ENCODE results near the gene ZNF850.
"Not testable (repeated sequence)": the region's sequence is repeated elsewhere in the genome, so short reads cannot be mapped to it uniquely, and the experiment has no call there.

ZNF850 gene

DNA sequence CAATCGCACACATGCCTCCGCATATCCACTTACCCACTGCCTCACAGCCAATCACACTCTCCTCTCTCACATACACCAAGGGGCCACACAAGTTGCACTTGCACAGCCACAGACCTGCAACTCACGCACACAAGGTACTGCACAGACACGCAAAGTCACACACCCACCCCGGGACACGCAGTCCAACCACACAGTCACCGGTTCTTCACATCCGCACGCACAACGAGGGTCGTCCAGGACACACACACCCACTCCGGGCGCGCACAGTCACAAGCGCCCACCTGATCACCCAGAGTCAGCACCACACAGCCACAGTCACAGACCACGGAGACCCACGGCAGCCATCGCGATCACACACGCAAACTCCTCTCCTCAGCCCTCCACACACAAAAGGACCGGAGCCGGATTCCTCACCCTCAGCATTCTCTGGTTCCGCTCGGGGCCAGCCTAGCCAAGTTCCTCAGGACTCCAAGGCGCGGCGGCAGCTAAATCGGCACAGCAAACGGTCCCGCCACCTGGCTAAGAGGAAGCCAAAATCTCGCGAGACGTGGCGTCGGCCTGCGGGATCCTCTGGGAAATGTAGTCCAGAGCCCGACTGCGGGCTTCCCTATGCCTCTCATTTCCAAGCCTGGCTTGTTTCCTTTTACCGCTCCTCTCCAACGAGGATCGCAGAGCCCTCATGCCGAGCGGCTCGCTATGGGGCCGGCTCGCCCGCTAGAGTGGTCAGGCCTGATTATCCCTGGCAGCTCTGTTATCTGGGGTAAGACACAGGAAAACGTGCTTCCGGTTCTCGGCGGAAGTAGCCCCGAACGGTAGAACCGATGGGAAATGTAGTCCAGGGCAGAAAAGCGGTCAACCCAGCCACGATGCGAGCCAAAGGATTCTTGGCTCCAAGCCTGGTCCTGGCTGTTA, at the start of gene ZNF850:
Gene ZNF850 (minus strand): TSS at position 497 of the 912 bp plus-strand sequence. CDS start 10,201 bp downstream, outside the sequence.
- in situ Hi-C loops (cut with MboI; ENCODE audit: low sequenced_read_pairs), result no loop called here

- in situ Hi-C loops (cut with MboI; ENCODE audit: low sequenced_read_pairs), result no loop called here
These were observed 49.2 kb upstream of the ZNF850 start for GRCh38 chr19:36821758-36822157.

- in situ Hi-C loops (cut with MboI; ENCODE audit: low sequenced_read_pairs), result no loop called here
These were observed 46.6 kb upstream of the ZNF850 start for GRCh38 chr19:36819130-36819630.

GRCh38 chr19:36807029-36807428, 34.4 kb upstream of the ZNF850 start:
- in situ Hi-C loops (cut with MboI; ENCODE audit: low sequenced_read_pairs), result no loop called here

GRCh38 chr19:36805364-36805763, 32.8 kb upstream of the ZNF850 start:
- in situ Hi-C loops (cut with MboI; ENCODE audit: low sequenced_read_pairs), result no loop called here

- in situ Hi-C loops (cut with MboI; ENCODE audit: low sequenced_read_pairs), result no loop called here
These were observed 25.1 kb upstream of the ZNF850 start for GRCh38 chr19:36797786-36798108.

- in situ Hi-C loops (cut with MboI; ENCODE audit: low sequenced_read_pairs), result no loop called here
These were observed 24.0 kb upstream of the ZNF850 start for GRCh38 chr19:36796714-36796992.

DNA sequence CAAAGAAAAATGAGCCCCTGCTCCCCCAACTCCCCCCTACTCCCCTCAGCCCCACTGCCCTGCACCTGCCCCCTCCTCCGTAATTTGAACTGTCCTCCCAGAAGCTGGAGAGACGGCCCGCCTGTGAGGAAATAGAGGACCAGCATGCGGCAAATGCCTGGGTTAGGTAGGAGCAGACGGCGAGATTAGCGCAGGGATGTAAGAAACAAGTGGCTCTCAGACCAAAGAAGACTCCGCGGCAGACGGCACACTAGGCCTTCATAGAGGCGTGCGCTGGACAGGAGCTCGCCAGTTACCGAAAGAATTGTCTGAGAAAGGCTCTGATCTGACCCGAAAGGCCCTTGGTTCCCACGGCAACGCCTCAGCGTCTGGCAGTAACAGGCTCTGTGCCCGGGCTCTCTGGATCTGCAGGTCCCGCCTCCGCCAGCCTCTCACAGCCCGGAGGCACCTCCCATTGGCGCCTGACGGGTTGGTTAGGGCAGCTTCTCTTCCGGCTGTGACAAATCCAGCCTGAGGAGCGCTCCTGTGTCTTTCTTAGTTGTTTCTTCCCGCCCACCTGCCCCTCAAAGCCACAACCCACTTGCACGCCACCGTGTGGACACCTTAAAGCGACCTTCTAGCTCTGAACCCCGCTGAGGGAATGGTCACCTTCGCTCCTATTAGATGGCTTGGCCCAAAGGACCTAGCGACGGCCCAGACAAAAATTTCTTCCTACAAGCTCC, 19.0 kb upstream of the ZNF850 start:
- in situ Hi-C loops (cut with MboI; ENCODE audit: low sequenced_read_pairs), result not testable (repeated sequence)

GRCh38 chr19:36775768-36776167, 3.2 kb upstream of the ZNF850 start:
- in situ Hi-C loops (cut with MboI; ENCODE audit: low sequenced_read_pairs), result no loop called here

DNA sequence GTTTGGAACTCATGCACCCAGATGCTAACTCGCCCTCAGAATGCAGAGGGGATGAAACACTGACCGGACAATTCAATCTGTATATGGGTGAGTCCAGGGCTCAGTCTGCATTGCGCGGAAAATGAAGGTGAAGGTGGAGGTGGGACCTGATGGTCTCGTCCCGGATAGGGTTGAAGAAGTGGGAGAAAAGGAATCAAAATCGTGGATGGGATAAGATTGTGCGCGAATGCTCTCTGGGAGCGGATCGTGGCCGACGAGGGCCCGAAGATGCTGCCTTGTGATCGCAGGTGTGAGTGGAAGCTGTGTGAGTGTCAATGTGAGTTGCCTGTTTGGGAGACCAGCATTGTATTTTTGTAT, 594 bp upstream of the ZNF850 start:
- in situ Hi-C loops (cut with MboI; ENCODE audit: low sequenced_read_pairs), result no loop called here

- in situ Hi-C loops (cut with MboI; ENCODE audit: low sequenced_read_pairs), result no loop called here
These were observed 1.1 kb downstream of the ZNF850 start for GRCh38 chr19:36771261-36772231.

DNA sequence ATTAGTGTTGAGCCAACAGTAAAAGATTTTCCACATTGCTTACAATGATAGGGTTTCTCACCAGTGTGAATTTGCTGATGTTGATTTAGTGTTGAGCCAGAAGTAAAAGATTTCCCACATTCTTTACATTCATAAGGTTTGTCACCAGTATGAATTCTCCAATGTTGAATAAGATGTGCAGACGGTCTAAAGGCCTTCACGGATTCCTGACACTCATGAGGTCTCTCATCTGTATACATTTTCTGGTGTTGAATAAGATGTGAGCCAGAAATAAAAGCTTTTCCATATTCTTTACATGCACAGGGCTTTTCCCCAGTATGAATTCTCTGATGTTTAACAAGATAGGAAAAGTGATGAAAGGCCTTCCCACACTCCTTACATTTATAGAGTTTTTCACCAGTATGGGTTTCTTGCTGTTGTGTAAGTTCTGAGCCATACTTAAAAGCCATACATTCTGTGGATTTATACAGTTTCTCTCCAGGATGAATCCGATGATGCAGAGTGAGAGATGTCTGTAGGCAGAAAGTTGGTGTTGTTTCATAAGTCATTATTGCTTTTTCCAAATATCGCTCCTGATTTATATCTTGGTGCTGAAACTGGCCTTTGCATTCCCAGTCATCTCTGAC, 22.4 kb downstream of the ZNF850 start:
- in situ Hi-C loops (cut with MboI; ENCODE audit: low sequenced_read_pairs), result no loop called here

DNA sequence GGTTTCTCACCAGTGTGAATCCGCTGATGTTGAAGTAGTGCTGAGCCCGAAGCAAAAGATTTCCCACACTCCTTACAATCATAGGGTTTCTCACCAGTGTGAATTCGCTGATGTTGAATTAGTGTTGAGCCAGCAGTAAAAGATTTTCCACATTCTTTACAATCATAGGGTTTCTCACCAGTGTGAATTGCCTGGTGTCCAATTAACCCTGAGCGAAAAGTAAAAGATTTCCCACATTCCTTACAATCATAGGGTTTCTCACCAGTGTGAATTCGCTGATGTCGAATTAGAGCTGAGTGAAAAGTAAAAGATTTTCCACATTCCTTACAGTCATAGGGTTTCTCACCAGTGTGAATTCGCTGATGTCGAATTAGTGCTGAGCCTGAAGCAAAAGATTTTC, 23.0 kb downstream of the ZNF850 start:
- in situ Hi-C loops (cut with MboI; ENCODE audit: low sequenced_read_pairs), result not testable (repeated sequence)

DNA sequence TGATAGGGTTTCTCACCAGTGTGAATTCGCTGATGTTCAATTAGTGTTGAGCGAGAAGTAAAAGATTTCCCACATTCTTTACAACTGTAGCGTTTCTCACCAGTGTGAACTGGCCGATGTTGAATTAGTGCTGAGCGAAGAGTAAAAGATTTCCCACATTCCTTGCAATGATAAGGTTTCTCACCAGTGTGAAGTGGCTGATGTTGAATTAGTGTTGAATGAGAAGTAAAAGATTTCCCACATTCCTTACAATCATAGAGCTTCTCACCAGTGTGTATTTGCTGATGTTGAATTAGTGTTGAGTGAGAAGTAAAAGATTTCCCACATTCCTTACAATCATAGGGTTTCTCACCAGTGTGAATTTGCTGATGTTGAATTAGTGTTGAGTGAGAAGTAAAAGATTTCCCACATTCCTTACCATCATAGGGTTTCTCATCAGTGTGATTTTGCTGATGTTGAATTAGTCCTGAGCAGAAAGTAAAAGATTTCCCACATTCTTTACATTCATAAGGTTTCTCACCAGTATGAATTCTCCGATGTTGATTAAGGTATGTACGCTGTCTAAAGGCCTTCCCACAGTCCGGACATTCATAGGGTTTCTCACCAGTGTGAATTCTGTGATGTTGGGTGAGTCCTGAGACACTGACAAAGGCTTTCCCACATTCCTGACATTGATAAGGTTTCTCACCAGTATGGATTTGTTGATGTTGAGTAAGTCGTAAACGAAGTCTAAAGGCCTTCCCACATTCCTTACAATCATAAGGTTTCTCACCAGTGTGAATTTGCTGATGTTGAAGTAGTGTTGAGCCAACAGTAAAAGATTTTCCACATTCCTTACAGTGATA, 24.0 kb downstream of the ZNF850 start:
- in situ Hi-C loops (cut with MboI; ENCODE audit: low sequenced_read_pairs), result no loop called here

- in situ Hi-C loops (cut with MboI; ENCODE audit: low sequenced_read_pairs), result no loop called here
These were observed 24.9 kb downstream of the ZNF850 start for GRCh38 chr19:36747750-36748149.

GRCh38 chr19:36745870-36746269, 26.7 kb downstream of the ZNF850 start:
- in situ Hi-C loops (cut with MboI; ENCODE audit: low sequenced_read_pairs), result no loop called here

DNA sequence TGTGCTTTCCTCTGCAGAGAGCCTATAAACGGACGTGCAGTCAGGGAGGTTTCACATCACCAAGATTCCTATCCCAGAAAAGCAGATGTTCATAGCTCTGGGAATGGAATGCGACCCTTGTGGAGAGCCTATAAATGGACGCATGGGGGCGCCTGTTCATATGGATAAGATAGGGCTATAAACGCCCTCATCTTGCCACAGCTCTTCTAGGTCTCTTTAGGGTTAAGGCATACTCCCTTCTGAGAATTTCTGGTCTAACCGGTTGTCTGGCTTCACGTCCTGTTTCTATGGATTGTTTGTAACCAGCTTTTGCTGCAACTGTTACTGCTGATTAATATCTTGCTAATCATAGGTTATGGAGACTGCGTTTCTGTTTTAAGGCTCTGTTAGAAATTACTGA, 36.4 kb downstream of the ZNF850 start:
- in situ Hi-C loops (cut with MboI; ENCODE audit: low sequenced_read_pairs), result not testable (repeated sequence)

- in situ Hi-C loops (cut with MboI; ENCODE audit: low sequenced_read_pairs), result no loop called here
These were observed 52.7 kb downstream of the ZNF850 start for GRCh38 chr19:36719687-36720556.

- in situ Hi-C loops (cut with MboI; ENCODE audit: low sequenced_read_pairs), result no loop called here
These were observed 63.2 kb downstream of the ZNF850 start for GRCh38 chr19:36709423-36709822.
